H1 (cell line): Measurements from ENCODE around the gene AK2. TPM values are rescaled to one million over a fixed set of nuclear protein-coding genes. Genes with fewer than 3 reads are reported as not detected.

ENCODE experiments used
- polyA plus RNA-seq, 7 experiments: library from polyadenylated mRNA; depleted of rRNA in 3 of 7; stranded (reverse) in 5 of 7; unstranded in 2 of 7; fragments of >200 nt in 5 of 7; fragments of 200-250 nt in 2 of 7; gene quantifications; 1 replicate in 5 of 7; 2 replicates in 1 of 7; 4 replicates in 1 of 7; pipeline versions ENCODE4 v1.2.1 to v1.2.3, GENCODE V29; 2011 to 2013; ENCODE audit warnings: missing spikeins in 2 of 7, mixed read lengths in 2 of 7
- total RNA-seq: library from RNA; stranded (reverse); fragmentation: NEBNext Ultra II Directional; extraction: Animal tissue kit (Norgen Biotek cat#: 25700); gene quantifications from 2 replicates; pipeline ENCODE4 v1.2.1, GENCODE V29; 2021
- TF ChIP-seq, protein P1 (sequence below): fragments of 300-600 bp; sonication (generic); IDR thresholded peaks from 2 replicates; pipeline ENCODE4 v1.7.1; 2012; ENCODE audit warnings: low read length, moderate library complexity, mild to moderate bottlenecking, inconsistent platforms; ENCODE audit not compliant: insufficient replicate concordance
- TF ChIP-seq, protein P2 (sequence below): IDR thresholded peaks from 2 replicates; pipeline ENCODE4 v1.6.1; 2012; ENCODE audit warnings: inconsistent platforms

Gene AK2
- total and polyA plus RNA-seq, 2 of the 8 experiments (the other 6 are each of a cell fraction or from before 2014, with no cell fraction given), result 92.3 to 137 TPM

DNA sequence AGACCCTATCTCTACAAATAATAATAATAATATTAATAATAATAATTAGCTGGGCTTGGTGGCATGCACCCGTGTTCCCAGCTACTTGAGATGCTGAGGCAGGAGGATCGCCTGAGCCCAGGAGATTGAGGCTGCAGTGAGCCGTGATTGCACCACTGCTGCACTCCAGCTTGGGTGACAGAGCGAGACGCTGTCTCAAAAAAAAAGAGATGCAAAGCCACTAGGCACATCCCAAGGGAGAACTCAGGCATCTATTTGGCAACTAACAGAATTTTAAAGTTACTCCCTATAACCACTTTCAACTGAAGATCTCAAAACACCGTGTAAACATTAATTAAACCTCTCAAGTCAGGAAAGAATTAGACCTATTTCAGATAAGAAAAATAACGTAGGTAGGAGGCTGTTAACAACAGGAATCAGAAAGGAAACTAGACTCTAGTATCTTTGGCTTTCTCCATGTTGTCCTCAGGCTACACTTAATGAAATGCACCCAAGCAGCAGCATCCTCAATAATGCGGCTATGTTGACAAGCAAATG lies 75.8 kb downstream of the AK2 start (continued):
- TF ChIP-seq, protein P1, sequence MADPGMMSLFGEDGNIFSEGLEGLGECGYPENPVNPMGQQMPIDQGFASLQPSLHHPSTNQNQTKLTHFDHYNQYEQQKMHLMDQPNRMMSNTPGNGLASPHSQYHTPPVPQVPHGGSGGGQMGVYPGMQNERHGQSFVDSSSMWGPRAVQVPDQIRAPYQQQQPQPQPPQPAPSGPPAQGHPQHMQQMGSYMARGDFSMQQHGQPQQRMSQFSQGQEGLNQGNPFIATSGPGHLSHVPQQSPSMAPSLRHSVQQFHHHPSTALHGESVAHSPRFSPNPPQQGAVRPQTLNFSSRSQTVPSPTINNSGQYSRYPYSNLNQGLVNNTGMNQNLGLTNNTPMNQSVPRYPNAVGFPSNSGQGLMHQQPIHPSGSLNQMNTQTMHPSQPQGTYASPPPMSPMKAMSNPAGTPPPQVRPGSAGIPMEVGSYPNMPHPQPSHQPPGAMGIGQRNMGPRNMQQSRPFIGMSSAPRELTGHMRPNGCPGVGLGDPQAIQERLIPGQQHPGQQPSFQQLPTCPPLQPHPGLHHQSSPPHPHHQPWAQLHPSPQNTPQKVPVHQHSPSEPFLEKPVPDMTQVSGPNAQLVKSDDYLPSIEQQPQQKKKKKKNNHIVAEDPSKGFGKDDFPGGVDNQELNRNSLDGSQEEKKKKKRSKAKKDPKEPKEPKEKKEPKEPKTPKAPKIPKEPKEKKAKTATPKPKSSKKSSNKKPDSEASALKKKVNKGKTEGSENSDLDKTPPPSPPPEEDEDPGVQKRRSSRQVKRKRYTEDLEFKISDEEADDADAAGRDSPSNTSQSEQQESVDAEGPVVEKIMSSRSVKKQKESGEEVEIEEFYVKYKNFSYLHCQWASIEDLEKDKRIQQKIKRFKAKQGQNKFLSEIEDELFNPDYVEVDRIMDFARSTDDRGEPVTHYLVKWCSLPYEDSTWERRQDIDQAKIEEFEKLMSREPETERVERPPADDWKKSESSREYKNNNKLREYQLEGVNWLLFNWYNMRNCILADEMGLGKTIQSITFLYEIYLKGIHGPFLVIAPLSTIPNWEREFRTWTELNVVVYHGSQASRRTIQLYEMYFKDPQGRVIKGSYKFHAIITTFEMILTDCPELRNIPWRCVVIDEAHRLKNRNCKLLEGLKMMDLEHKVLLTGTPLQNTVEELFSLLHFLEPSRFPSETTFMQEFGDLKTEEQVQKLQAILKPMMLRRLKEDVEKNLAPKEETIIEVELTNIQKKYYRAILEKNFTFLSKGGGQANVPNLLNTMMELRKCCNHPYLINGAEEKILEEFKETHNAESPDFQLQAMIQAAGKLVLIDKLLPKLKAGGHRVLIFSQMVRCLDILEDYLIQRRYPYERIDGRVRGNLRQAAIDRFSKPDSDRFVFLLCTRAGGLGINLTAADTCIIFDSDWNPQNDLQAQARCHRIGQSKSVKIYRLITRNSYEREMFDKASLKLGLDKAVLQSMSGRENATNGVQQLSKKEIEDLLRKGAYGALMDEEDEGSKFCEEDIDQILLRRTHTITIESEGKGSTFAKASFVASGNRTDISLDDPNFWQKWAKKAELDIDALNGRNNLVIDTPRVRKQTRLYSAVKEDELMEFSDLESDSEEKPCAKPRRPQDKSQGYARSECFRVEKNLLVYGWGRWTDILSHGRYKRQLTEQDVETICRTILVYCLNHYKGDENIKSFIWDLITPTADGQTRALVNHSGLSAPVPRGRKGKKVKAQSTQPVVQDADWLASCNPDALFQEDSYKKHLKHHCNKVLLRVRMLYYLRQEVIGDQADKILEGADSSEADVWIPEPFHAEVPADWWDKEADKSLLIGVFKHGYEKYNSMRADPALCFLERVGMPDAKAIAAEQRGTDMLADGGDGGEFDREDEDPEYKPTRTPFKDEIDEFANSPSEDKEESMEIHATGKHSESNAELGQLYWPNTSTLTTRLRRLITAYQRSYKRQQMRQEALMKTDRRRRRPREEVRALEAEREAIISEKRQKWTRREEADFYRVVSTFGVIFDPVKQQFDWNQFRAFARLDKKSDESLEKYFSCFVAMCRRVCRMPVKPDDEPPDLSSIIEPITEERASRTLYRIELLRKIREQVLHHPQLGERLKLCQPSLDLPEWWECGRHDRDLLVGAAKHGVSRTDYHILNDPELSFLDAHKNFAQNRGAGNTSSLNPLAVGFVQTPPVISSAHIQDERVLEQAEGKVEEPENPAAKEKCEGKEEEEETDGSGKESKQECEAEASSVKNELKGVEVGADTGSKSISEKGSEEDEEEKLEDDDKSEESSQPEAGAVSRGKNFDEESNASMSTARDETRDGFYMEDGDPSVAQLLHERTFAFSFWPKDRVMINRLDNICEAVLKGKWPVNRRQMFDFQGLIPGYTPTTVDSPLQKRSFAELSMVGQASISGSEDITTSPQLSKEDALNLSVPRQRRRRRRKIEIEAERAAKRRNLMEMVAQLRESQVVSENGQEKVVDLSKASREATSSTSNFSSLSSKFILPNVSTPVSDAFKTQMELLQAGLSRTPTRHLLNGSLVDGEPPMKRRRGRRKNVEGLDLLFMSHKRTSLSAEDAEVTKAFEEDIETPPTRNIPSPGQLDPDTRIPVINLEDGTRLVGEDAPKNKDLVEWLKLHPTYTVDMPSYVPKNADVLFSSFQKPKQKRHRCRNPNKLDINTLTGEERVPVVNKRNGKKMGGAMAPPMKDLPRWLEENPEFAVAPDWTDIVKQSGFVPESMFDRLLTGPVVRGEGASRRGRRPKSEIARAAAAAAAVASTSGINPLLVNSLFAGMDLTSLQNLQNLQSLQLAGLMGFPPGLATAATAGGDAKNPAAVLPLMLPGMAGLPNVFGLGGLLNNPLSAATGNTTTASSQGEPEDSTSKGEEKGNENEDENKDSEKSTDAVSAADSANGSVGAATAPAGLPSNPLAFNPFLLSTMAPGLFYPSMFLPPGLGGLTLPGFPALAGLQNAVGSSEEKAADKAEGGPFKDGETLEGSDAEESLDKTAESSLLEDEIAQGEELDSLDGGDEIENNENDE, result no peak
- TF ChIP-seq, protein P2, sequence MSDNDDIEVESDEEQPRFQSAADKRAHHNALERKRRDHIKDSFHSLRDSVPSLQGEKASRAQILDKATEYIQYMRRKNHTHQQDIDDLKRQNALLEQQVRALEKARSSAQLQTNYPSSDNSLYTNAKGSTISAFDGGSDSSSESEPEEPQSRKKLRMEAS, result no peak
